ENCODE measurements around the gene MARCHF2.
"Not testable (repeated sequence)": the region's sequence is repeated elsewhere in the genome, so short reads cannot be mapped to it uniquely, and the experiment has no call there.

The MARCHF2 gene

DNA sequence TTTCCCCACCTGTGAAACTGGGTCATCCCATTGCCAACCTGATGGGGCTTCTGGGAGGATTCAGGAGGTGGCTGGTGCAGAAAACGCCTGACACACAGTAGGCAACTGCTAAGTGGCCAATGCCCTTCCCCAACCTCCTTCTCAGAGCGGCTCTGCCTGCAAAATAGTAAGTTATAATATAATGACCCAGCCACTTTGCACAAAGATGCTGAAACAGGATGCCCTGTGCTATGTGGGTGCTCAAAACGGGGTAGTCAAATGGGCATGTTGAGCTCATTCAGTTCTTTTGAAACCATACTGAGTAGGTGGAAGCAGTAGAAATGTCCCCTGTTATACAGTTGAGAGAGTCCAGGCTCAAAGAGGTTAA lies 507 bp downstream of the MARCHF2 start:
- no peak for DNase-seq

DNA sequence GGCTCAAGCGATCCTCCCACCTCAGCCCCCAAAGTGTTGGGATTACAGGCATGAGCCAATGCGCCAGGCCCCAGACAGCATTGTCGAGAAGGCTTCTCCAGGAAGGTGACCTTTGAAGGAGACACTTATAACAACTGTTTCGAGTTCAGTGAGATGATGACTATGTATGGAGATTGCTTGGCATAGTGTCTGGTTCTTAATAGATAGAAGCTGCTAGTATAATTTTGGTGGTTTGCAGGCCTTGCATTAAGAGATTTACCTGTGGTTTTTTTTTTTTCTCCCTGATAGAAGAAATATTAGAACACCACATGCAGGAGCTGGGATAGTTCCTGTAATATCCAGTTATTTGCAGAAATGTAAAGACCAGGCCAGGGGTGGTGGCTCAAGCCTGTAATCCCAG lies 3.7 kb downstream of the MARCHF2 start:
- no peak for DNase-seq

DNA sequence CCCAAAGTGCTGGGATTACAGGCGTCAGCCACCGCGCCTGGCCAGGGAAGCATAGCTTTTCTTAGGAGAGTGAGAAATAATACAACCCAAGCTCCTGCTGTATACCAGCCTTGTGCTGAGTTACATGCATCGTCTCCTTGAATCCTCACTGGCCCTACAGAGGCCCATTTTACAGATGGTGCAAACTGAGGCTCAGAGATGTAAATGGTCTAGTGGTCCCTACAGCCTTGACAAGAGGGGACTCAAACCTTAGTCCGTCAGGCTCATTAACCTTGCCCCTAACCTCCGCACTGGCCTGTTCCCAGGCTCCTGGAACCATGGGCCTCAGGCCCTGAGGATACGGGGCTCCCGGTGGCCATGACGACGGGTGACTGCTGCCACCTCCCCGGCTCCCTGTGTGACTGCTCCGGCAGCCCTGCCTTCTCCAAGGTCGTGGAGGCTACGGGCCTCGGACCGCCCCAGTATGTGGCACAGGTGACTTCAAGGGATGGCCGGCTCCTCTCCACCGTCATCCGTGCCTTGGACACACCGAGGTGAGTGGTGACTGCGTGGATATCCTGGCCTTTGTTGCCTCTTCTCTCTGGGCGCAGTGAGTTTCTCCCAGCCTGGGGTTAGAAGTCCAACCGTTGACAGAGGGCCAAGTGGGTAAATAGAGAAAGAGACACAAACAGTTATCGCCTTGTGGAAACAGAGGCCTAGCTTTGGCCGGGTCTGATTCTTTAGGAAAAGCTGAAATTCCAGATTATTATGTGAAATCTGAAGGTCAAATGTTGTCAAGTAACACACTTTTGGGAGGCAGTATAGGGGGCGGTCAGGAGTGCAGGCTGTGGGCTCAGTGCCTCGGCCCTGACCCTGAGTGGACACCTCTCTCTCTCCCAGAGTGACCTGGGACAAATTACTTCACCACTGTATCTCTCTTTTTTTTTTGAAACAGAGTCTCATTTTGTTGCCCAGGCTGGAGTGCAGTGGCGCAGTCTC lies 8.7 kb downstream of the MARCHF2 start:
- no peak for DNase-seq

DNA sequence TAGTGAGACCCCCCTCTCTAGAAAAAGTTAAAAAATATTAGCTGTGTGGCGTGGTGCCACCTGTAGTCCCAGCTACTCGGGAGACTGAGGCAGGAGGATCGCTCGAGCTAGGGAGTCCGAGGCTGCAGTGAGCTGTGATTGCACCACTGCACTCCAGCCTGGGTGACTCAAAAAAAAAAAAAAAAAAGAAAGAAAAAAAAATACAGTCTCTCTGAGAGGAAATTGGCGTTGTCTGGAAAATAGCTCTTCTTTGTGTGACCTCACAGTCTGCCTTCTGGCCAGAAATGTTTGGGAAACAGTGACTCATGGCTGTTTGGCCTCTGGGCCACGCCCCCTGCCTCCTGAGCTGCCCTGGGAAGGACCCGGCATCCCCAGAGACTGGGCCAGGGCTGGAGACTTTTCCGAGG lies 10.7 kb downstream of the MARCHF2 start:
- no peak for DNase-seq

DNA sequence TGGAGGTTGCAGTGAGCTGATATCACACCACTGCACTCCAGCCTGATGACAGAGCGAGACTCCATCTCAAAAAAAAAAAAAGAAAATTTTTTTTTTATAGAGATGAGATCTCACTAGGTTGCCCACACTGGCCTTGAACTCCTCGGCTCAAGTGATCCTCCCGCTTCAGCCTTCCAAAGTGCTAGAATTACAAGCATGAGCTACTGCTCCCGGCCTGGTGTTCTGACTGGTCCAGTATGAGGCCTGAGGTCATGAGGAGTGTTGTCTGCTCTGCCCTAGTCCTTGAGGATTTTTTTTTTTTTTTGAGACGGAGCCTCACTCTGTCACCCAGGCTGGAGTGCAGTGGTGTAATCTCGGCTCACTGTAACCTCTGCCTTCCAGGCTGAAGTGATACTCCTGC lies 12.2 kb downstream of the MARCHF2 start:
- not testable (repeated sequence) for DNase-seq

DNA sequence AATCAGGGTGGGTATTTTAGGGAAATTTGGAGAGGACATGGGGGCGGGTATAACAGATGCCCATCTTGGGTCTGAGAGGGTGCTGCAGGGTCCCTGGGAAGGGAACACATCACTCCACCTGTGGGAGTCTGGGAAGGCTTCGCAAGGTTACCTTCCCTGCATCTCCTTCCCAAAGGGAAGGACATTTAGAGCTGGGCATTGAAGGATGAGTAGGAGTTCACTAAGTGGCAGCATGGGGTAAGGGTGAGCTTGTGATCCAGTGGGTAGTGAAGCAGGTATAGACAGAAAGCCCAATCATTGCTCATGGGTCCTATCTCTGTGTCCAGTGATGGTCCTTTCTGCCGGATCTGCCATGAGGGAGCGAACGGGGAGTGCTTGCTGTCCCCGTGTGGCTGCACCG lies 13.2 kb downstream of the MARCHF2 start:
- DNase-seq: no peak

DNA sequence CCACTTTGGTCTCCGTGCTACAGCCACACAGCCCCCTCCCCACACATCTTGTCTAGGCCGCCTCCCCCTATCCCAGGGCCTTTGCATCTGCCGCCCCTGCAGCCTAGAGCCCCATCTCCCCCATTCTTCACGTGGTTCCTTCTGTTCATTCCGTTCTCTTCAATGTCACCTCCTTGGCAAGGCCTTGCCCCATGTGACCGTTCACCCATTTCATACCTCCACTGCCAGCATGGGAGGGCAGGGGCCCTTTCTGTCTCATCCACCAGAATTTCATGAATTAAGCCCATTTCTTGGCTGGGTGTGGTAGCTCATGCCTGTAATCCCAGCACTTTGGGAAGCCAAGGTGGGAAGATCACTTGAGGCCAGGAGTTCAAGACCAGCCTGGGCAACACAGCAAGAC lies 15.9 kb downstream of the MARCHF2 start:
- DNase-seq: no peak

DNA sequence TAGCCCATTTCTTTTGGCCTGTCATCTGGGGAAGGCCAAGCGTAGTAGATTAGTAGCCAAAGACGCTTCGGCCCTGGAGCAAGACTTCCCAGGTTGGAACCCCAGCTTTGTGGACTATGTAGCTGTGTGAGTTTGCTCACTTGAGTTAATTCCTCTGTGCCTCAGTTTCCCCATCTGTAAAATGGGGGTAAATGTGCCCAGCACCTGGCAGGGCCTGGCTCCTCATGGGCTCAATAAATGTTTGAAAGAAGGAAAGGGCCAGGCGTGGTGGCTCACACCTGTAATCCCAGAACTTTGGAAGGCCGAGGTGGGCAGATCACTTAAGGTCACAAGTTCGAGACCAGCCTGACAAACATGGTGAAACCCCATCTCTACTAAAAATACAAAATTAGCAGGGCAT lies 16.7 kb downstream of the MARCHF2 start:
- no peak for DNase-seq

DNA sequence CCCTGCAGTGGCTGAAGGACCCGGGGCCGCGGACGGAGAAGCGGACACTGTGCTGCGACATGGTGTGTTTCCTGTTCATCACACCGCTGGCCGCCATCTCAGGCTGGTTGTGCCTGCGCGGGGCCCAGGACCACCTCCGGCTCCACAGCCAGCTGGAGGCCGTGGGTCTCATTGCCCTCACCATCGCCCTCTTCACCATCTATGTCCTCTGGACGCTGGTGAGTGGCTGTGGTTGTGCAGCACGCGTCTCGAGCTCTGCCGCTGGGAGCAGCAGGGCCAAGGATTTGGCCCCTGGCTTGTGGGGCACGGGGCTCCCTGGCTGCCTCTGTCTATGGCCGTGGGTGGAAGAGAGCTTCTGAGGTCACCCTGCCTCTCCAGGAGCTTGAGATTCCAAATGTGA lies 17.5 kb downstream of the MARCHF2 start:
- DNase-seq: no peak

DNA sequence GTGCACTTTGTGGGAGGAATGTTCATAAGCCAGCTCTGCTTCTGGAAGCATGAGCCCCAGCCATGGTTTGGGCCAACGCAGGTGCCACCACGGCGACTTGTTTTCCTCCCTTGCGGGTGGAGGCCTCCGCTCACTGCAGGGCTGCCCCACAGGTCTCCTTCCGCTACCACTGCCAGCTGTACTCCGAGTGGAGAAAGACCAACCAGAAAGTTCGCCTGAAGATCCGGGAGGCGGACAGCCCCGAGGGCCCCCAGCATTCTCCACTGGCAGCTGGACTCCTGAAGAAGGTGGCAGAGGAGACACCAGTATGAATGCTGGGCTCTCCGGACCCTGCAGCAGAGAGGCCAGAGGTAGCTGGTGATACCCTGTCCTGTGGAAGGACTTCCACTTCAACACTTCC lies 25.1 kb downstream of the MARCHF2 start:
- no peak for DNase-seq

DNA sequence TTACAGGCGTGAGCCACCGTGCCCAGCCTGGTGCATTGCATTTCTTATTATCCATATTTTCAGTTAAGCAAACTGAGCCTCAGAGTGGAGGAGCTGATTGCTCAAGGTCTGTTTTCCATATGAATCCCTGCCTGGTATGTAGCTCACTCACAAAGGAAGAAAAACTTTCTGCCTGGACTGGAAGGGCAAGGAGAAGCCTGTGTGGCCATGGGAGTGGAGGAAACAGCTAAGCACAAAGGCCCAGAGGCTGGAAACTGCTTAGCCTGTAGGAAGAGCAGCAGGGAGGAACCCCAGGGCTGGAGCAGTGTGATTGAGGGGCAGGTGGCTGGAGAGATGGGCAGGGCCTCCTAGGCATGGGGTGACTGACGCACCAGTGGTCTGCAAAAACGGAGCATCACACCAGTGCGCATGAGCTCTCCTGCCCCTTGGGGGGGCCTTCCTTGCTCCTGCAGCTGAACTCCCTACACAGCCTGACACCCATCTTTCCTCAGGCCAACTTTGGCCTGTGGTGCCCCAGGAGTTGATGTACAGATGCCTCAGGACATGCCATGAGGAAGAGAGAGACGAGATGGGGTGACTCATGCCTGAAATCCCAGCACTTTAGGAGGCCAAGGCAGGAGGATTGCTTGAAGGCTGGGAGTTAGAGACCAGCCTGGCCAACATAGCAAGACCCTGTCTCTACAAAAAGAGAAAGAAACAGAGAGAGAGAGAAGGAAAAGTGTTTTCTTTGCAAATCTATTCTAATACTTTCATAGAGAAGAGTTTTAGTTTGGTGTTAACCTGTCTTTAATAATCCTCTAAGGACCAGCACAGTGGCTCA lies 28.8 kb downstream of the MARCHF2 start:
- DNase-seq: no peak

DNA sequence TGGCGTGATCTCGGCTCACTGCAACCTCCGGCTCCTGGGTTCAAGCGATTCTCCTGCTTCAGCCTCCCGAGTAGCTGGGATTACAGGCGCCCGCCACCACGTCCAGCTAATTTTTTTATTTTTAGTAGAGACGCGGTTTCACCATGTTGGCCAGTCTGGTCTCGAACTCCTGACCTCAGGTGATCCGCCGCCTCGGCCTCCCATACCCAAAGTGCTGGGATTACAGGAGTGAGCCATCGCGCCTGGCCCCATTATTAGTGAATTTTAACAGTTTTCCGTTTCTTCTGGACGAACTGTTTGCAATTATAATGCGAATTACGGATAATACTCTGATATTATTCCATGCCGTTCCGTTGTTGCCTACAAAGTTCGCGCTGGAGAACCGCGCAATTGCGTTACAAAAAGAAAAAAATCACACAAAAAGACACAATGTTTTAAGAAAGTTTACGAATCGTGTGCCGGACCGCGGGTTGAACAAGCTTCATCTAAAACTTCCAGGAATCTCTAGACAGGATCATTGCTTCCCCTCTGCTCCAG lies 31.1 kb downstream of the MARCHF2 start:
- DNase-seq: not testable (repeated sequence)

DNA sequence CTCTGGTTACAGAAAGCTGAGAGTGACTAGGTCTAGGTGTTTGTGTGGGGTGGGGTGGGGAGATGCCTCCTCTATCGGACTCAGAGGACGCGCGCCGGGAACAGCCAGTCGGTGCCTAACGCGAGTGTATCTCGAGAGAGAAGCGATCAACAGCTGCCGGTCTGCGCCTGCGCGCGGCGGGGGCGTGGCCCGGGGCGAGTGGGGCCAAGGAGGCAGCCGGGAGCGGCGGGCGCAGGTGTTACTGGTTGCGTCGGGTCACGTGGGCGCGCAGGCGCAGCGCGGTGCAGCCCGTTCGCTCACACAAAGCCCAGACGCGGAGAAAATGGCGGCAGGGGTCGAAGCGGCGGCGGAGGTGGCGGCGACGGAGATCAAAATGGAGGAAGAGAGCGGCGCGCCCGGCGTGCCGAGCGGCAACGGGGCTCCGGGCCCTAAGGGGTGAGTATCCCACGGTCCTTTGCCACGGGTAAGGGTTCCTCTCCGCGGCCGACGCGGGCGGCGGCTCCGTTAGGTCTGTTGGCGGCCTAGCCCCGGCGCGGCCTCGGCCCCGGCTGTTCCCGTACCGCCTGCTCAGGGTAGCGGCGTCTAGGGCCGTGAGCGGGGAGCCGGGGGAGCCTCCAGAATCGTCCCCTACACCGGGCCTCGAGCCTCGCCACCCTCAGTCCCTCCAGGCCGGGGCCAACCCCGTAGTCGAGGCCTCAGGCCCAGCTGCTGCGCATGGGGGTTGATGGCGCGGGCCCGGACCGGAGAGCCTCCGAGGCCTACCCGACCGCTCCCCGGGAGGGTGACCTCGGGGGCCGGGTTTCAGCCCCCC lies 31.8 kb downstream of the MARCHF2 start, which contains the start of gene HNRNPM:
Gene HNRNPM, plus strand, starts transcription at position 299 of the 811 bp plus-strand sequence. Its CDS starts 24 bp downstream, at position 323.
- DNase-seq: peak; percentile 89

DNA sequence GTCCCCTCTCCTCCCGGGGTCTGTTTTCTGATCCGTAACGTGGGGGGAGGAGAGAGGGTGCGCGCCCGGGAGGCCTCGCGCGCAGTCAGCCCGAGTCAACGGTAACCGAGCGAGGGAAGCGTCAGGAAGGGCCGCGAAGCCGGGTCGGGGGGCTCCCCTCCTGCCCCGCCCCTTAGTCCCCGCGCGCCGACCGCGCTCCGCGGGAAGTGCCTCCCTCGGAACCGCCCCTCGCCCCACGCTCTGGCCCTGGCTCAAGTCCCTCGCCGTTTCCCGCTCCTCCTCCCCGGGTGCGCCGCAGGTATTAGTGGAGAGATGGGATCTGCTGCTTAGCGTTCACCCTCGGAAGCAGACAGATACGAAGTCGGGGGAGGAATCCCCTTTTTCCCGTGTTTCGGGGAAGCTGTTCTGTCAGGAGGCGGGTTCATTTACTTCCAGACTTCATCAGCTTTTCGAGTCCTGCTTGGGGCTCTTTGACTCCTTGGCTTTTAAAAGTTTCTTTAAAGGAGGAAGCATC lies 32.4 kb downstream of the MARCHF2 start:
- DNase-seq: no peak

DNA sequence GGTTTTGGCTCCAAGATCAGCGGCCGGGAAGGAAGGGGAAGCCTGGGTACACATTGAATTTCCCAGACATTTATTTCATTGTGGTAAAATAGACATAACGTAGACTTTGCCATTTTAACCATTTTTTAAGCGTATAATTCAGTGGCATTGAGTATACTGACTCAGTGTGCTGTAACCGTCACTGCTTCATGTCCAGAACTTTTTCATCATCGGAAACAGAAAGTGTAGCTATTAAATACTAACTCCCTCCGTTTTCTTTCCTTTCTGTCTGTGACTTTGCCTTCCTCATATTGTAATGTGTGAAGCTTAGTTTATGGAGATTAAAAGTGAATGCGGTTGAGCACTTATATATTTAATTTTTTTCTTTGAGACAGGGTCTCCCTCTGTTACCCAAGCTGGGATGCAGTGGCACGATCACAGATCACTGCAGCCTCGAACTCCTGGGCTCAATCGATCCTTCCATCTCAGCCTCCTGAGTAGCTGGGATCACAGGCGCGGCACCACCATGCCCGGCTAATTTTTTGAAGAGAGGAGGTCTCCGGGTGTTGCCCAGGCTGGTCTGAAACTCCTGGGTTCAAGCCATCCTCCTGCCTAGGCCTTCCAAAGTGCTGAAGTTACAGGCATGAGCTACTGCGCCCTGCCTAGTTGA lies 33.1 kb downstream of the MARCHF2 start:
- DNase-seq: no peak

DNA sequence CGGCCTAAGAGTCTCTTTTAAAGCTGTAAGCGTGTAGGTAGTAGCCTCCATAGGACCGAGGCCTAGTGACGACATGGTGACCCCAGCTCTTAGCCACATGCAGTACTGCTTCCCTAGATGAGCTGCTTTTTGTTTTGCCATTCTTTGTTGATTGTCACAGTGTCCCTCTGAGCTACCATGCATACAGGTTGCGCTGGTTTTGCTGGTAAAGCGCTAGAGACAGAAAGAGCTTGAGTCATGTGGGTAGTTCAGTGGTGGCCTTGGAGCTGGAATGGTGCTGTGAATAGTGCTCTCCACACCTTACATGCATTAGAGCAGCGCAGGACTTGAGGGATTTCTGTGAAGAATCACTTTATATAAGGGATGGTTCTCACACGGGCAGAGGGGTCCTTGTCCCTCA lies 36.7 kb downstream of the MARCHF2 start:
- DNase-seq: no peak

DNA sequence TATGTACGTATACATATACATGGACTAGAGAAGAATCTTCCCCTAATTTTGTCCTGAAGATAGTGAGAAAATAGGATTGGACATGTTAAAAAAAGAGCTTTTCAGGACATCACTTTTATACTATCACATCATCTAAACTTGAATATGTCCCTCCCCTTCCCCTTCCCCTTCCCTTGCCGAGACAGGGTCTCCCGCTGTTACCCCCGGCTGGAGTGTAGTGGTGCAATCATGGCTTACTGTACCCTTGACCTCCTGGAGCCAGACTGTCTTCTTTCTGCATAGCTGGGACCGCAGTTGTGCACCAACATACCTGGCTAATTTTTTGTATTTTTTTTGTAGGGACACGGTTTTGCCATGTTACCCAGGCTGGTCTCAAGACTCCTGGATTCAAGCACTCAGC lies 38.3 kb downstream of the MARCHF2 start:
- no peak for DNase-seq

DNA sequence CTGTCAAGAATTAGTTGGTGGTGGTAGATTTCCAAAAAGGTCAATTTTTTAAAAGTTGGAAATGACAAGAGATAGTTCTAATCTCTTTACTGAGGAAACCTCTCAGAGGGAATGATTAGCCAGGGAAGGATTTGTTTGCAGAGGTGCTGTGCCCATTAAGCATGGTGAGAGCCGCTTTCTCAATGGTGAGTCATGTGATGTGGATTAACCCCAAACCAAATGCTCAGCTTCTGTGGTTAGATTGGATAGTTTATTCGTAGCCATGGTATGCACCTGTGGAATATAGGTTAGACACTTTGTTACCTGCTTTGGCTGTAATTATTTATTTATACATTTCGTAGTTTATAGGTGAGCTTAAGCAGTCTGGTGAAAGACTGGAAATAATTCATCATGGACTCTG lies 38.8 kb downstream of the MARCHF2 start:
- DNase-seq: no peak

DNA sequence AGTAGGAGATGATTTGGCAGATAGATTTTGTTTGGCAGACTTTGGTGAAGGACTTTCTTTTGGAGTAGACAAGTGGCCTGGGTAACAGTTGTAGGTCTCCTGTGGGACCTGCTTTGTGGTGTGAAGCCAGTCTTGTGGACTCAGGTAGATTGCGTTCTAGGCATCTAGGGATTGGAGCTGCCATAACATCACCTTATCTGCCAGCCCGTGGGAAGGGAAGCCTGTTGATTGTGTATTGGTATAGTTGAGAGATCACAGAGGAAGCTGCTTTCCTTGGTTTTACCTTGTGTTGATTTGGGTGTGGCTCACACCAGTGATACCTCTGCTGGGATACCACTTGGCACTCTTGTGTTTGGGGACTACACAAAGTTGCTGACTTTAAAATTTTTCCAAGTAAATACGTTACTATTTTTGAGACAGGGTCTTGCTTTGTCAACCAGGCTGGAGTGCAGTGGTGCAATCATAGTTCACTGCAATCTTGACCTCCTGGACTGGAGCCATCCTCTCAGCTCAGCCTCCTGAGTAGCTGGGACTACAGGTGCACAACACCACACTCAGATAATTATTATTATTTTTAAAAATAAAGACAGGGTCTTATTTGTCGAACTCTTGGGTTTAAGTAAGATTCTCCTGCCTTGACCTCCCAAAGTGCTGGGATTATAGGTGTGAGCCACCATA lies 39.5 kb downstream of the MARCHF2 start:
- DNase-seq: no peak

DNA sequence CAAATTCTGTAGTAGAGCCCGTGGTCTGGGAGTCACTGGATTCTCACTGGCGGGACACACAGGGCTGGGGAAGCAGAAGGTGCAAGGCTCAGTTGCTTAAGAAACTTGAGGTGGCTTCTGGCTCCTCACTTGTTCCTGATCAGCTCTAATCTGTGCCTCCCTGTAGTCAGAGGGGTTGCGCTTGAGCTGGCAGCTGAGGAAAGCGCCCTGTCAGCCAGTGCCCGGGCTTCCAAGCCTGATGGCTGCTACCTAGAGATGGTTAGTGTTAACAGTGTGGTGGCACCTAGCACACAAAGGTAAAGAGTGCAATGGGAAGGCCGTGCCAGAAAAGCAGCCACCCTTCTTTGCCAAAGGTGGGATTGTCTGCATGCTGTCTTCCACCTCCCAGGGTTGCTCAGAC lies 40.5 kb downstream of the MARCHF2 start:
- DNase-seq: no peak

DNA sequence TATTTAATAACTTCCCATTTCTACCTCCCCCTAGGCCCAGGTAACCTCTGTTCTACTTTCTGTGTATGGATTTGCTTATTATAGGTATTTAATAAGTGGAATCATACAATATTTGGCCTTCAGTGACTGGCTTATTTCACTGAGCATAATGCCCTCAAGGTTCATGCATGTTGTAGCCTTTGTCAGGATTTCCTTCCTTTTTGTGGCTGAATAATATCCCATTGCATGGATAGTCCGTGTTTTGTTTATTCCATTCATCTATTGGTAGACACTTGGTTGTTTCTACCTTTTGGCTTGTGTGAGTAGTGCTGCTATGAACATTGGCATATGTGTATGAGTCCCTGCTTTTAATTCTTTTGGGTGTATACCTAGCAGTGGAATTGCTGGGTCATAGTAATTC lies 41.1 kb downstream of the MARCHF2 start:
- DNase-seq: no peak

Measured in NCI-H1417 treated with DMSO at 0.1 percent for 48 hours (cell line).